Measurements from ENCODE around the gene SCAMP4.

The SCAMP4 gene

DNA sequence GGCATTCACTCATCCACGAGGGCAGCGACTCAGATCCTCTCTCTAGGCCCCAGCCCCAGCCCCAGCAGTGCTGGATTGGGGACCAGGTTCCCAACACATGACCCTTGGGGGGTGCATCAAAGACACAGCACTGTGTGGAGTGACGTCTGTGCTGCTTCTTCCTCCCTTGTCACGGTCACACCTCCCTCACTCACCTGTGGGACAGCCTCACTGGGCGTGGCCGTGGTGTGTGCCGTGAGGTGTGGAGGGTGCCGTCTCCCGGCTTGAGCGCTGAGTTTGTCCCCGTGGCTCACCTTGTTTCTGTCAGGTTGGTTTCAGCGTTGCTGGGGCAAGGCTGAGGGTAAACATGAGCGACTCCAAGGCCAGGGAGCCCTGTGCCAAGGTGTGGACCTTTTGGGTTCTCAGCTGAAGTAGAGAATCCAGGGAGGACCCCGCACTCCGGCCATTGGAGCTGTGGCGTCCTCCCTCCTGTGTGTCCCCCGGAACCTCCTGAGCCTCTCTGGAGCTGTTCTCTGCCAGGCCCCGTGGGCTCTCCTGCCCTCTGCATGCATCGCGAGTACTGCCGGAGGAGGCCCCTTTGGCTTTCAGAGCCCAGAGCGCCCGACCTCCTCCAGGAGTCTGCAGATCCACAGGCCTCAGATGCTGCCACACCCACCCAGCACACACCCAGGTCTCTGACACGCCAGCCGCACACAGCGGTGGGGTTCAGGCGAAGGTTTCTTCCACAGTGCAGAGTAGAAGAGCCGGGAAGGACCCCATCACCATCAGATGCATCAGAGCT lies 69.4 kb downstream of the SCAMP4 start:
- DNase-seq: no peak
- Histone ChIP-seq H3K27ac (no peak overlapping the region), H3K36me3 (peaks cover 61% of the 10 kb centered on the region), H3K27me3 (ENCODE audit: insufficient read depth, low read depth, severe bottlenecking) (no peaks in the 10 kb centered on the region), H3K4me3 (ENCODE audit: low read depth, low read length) (no peak overlapping the region), H3K9me3 (ENCODE audit: severe bottlenecking) (no peaks in the 10 kb centered on the region)
- TF ChIP-seq, protein P1, sequence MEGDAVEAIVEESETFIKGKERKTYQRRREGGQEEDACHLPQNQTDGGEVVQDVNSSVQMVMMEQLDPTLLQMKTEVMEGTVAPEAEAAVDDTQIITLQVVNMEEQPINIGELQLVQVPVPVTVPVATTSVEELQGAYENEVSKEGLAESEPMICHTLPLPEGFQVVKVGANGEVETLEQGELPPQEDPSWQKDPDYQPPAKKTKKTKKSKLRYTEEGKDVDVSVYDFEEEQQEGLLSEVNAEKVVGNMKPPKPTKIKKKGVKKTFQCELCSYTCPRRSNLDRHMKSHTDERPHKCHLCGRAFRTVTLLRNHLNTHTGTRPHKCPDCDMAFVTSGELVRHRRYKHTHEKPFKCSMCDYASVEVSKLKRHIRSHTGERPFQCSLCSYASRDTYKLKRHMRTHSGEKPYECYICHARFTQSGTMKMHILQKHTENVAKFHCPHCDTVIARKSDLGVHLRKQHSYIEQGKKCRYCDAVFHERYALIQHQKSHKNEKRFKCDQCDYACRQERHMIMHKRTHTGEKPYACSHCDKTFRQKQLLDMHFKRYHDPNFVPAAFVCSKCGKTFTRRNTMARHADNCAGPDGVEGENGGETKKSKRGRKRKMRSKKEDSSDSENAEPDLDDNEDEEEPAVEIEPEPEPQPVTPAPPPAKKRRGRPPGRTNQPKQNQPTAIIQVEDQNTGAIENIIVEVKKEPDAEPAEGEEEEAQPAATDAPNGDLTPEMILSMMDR (IDR thresholded peaks at IDR 0.05; ENCODE audit: low read depth, low read length): no peak

DNA sequence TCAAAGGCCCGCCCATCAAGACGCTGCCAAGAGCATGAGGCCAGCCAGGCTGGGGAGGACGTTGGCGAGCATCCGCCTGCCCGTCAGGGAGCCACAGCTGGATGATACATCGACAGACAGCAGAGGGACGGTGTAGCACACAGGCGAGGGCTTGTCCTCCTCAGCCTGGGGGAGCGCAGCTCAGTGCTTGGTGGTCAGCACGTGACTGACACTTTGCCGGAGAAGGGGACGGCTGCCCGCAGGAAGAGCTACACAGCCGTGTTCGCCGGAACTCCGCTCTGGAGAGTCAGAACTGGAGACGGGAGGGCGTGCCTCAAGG lies 69.9 kb downstream of the SCAMP4 start:
- TF ChIP-seq, protein P1 (IDR thresholded peaks at IDR 0.05; ENCODE audit: low read depth, low read length): no peak
- no peak for DNase-seq

More for the DNA sequence above, 69.9 kb downstream of the SCAMP4 start:
- peaks cover 59% of the 10 kb centered on the region for H3K36me3 ChIP-seq
- H3K27me3 ChIP-seq (ENCODE audit: insufficient read depth, low read depth, severe bottlenecking): no peaks in the 10 kb centered on the region
- H3K9me3 ChIP-seq (ENCODE audit: severe bottlenecking): no peaks in the 10 kb centered on the region
- no peak overlapping the region for H3K27ac ChIP-seq
- H3K4me3 ChIP-seq (ENCODE audit: low read depth, low read length): no peak overlapping the region
